ENCODE data around the gene CD300H.
A peak's percentile ranks its signal among the peaks of the same experiment; 100 is the strongest.

Gene CD300H

GRCh38 chr17:74567397-74567796 is at the start of gene CD300H:
CD300H (minus strand) TSS chr17:74567509.
- DNase-seq: peak in 5 of 58 donors; percentile 3 to 12 (median 7)

DNA sequence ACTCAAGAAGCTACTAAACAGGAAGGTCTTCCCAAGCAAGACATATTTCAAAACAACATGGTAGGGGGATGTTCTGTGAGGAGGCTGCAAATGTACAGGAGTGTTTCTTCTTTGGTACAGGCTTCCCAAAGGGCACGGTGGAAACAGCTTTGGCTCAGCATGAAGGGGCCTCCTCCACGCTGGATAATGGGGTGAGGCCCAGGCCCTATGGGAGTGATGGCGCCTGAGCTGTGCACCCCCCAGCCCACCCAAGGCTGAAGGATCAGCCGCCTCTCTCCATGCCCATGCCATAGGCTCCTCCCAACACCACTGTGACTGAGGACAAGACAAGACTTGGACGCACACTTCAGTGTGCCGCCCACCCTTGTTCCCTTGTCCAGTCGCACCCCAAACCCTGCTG is 49.4 kb upstream of the CD300H start:
- no peak for DNase-seq

- DNase-seq: no peak
Measured at GRCh38 chr17:74612046-74612445, 44.7 kb upstream of the CD300H start.

GRCh38 chr17:74610108-74610507 is 42.8 kb upstream of the CD300H start:
- DNase-seq: no peak

GRCh38 chr17:74608511-74608910 is 41.2 kb upstream of the CD300H start:
- no peak for DNase-seq

- DNase-seq: no peak
Measured at GRCh38 chr17:74607221-74607620, 39.9 kb upstream of the CD300H start.

DNA sequence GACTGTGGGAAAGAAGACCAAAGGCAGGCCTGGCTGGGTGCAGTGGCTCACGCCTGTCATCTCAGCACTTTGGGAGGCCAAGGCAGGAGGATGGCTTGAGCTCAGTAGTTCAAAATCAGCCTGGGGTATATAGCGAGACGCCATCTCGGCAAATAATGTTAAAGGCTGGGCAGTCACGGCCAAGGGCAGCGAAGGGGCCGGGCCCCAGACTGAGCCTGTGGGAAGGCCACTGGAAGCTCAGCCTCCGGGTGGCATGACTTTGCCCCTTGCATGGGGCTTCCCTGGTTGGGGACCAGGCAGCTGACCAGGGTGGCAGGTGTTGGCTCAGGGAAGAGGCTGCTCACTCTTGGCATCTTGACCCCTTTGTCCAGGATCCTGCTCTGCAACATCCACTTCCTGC is 38.7 kb upstream of the CD300H start:
- DNase-seq: no peak

- DNase-seq: peak in 20 of 58 donors; percentile 2 to 68 (median 25)
Measured at GRCh38 chr17:74605361-74605760, 38.1 kb upstream of the CD300H start.

- no peak for DNase-seq
Measured at GRCh38 chr17:74604761-74605160, 37.5 kb upstream of the CD300H start.

DNA sequence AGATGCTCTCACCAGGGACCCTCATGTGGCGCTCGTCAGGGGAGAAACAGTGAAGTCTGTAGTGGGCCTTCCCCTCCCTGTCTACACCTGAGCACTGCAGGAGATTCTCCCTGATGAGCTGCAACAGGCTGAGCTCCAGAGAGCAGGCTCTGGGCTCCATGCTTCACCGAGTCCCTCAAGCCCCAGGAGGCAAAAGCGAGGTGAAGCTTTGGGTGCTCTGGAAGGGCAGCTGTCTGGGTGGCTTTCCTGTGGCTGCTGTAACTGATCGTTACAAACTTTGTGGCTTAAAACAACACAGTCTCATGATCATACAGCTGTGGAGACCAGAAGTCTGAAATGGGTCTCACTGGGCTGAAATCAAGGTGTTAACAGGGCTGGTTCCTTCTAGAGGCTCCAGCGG is 36.9 kb upstream of the CD300H start:
- DNase-seq: no peak

- DNase-seq: no peak
Measured at GRCh38 chr17:74603746-74604145, 36.4 kb upstream of the CD300H start.

GRCh38 chr17:74603037-74603635 is 35.8 kb upstream of the CD300H start:
- no peak for DNase-seq

DNA sequence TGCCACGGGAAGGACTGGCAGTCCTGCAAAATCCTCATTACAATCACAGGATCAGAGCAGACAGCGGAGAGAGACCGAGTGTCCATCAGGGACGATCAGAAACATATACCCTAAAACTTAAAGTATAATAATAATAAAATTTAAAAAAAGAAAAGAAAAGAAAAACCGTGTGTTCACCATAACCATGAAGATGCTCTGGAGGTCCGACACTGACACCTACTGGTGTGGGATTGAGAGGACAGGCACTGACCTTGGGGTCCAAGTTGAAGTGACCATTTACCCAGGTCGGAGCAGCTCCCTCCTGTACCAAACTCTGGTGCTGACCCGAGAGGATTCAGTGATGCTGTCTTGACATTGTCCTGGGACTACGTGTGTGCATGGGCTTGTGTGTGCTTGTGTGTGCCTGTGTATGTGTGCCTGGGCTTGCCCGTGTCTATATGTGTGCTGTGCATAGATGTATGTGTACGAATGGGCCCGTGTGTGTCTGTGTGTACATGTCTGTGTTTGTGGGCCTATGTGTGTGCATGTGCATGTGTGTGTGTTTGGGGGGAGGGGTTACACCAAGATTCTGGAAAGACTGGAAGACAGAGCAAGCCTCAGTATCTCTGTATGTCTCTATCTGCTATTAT is 34.7 kb upstream of the CD300H start:
- peak in 3 of 58 donors; percentile 6 to 16 (median 13) for DNase-seq

GRCh38 chr17:74599448-74599939 is 32.2 kb upstream of the CD300H start:
- no peak for DNase-seq

DNA sequence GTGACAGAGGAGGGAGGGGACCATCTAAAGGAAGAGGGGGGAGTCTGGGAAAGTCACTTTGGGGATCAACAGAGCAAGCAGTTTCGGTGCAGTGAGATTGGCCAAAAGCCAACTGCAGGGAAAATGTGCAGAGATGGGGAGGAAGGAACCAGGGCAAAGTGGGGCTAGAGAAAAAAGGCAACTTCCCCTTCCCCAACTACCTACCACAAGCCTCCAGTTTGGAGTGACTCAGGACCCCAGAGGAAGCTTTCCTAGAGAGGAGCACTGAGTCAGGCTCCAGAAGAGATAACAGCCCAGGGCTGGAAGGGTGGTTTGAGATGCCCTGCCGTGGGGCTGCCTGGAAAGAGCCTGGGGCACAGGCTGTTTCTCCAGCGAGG is 31.7 kb upstream of the CD300H start:
- no peak for DNase-seq

DNA sequence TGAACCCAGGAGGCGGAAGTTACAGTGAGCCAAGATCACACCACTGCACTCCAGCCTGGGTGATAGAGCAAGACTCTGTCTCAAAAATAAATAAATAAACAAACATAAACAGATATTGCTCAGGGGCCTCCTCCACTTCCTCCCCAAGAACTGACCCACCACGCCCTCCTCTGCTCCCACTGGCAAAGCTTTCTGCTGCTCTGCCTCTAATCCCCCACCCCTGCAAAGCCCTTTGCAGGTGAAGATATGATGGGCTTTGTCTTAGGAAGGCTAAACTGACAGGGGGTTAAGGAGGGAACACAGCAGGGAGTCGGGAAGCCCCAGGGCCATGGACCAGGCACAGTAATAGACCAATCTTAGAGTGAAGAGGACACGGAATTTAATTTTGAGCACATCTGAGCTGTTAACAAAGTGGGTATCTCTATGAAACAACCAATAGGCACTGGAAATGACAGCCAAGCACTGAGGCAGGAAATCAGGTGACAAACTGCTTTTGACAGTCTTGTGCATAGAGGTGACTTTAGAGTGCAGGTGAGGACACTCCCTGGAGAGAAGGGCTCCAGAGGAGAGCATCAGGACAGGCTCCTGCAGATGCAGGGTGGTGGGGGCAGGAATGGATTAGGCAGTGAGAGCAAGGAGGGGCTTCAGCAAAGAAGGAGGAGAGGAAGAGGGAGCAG is 31.2 kb upstream of the CD300H start:
- DNase-seq: no peak

GRCh38 chr17:74597069-74597790 is 29.9 kb upstream of the CD300H start:
- DNase-seq: no peak

GRCh38 chr17:74595037-74595750 is 27.9 kb upstream of the CD300H start:
- DNase-seq: no peak

GRCh38 chr17:74592087-74592990 is 25.0 kb upstream of the CD300H start, which contains the start of gene CD300LD:
CD300LD (minus strand) TSS chr17:74592283; CDS start chr17:74592202, 81 bp downstream.
- DNase-seq: no peak

- DNase-seq: no peak
Measured at GRCh38 chr17:74591503-74591902, 24.2 kb upstream of the CD300H start.

Data from anterior cingulate cortex (tissue), 58 donors.